Uterine smooth muscle cell (primary cell): ENCODE results near the gene PEX13. TPM values are rescaled to one million over a fixed set of nuclear protein-coding genes. Genes with fewer than 3 reads are reported as not detected.

Experiments
- total RNA-seq: library from RNA; depleted of rRNA; stranded (reverse); fragments of >200 nt; gene quantifications from 2 replicates; pipeline ENCODE4 v1.2.3, GENCODE V29; 2014

The PEX13 gene
- 35.6 and 36.9 TPM in 2 replicates for total RNA-seq

GRCh38 chr2:61017556-61018317 is at the start of gene PEX13, which contains the start of gene PUS10:
TSS of gene PEX13 (plus strand) at chr2:61017720. CDS start at chr2:61017760, 40 bp downstream.
TSS of gene PUS10 (minus strand) at chr2:61018255. CDS start at chr2:61011890, 6,365 bp downstream.

GRCh38 chr2:61065714-61066709 is 48.5 kb downstream of the PEX13 start, which contains the start of gene SANBR:
TSS of gene SANBR (plus strand) at chr2:61065871. CDS start at chr2:61070351, 4,480 bp downstream.

Other genes with a start within 250 kb of the PEX13 start
- 4.4 and 4.6 TPM in 2 replicates for gene REL, start 136.1 kb upstream of the PEX13 start, total RNA-seq
- 9.6 and 11.2 TPM in 2 replicates for gene PUS10, start 535 bp downstream of the PEX13 start, total RNA-seq
- 10.1 and 11.7 TPM in 2 replicates for gene SANBR, start 48.2 kb downstream of the PEX13 start, total RNA-seq
- 13.3 and 14.1 TPM in 2 replicates for gene C2orf74, start 144.5 kb downstream of the PEX13 start, total RNA-seq